ENCODE results near the gene RBM26. TPM values are rescaled to one million over a fixed set of nuclear protein-coding genes. Genes with fewer than 3 reads are reported as not detected.

RBM26 gene
- total RNA-seq, 4 donors from 2014 or later: 13.9 to 52.7 (median 45.1) TPM

GRCh38 chr13:79423340-79423739 lies 17.3 kb upstream of the RBM26 start:
- intact Hi-C loops (cut with DNase I; ENCODE audit: low total_unique reads): loop anchor here (2.0 kb wide), 1 partner anchor 117 kb away; no protein-coding TSS in a partner anchor
- H3K36me3 ChIP-seq: no peaks in the 10 kb centered on the region
- no peak overlapping the region for H3K27ac ChIP-seq
- no peak for DNase-seq
- TF ChIP-seq POLR2A (IDR thresholded peaks at IDR 0.05): no peak
- TF ChIP-seq, protein P1, sequence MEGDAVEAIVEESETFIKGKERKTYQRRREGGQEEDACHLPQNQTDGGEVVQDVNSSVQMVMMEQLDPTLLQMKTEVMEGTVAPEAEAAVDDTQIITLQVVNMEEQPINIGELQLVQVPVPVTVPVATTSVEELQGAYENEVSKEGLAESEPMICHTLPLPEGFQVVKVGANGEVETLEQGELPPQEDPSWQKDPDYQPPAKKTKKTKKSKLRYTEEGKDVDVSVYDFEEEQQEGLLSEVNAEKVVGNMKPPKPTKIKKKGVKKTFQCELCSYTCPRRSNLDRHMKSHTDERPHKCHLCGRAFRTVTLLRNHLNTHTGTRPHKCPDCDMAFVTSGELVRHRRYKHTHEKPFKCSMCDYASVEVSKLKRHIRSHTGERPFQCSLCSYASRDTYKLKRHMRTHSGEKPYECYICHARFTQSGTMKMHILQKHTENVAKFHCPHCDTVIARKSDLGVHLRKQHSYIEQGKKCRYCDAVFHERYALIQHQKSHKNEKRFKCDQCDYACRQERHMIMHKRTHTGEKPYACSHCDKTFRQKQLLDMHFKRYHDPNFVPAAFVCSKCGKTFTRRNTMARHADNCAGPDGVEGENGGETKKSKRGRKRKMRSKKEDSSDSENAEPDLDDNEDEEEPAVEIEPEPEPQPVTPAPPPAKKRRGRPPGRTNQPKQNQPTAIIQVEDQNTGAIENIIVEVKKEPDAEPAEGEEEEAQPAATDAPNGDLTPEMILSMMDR (IDR thresholded peaks at IDR 0.05): no peak
- no peak for TF ChIP-seq POLR2AphosphoS5 (IDR thresholded peaks at IDR 0.05)
- no peak for TF ChIP-seq EP300 (IDR thresholded peaks at IDR 0.05; ENCODE audit: low read depth)
- H3K4me3 ChIP-seq: no peak overlapping the region
- 90 to 92% methylated on average over 2 to 4 of the region's 4 CpGs for WGBS, 2 donors (ENCODE audit: low coverage in 1 of 2)
- H3K4me1 ChIP-seq: peaks cover 0 to 3% (median 0%) of the 10 kb centered on the region in 4 donors
- no peaks in the 10 kb centered on the region for H3K27me3 ChIP-seq
- in situ Hi-C loops (cut with MboI; ENCODE audit: low pct_ligation_motif_present in 1 of 4, low pct_unique_long_range_greater_than_20kb in 1 of 4, low sequenced_read_pairs in 3 of 4): loop anchor here in 1 of 4 donors (10.0 kb wide), 1 partner anchor 111 kb away; no protein-coding TSS in a partner anchor
- H3K9me3 ChIP-seq: no peaks in the 10 kb centered on the region

GRCh38 chr13:79419365-79419764 lies 13.3 kb upstream of the RBM26 start:
- in situ Hi-C loops (cut with MboI; ENCODE audit: low pct_ligation_motif_present in 1 of 4, low pct_unique_long_range_greater_than_20kb in 1 of 4, low sequenced_read_pairs in 3 of 4) (no loop called here), intact Hi-C loops (cut with DNase I; ENCODE audit: low total_unique reads) (no loop called here)
- no peak overlapping the region for H3K27ac ChIP-seq
- WGBS, 2 donors (ENCODE audit: low coverage in 1 of 2): 97 to 100% methylated on average over 1 of the region's 1 CpG
- TF ChIP-seq EP300 (IDR thresholded peaks at IDR 0.05; ENCODE audit: low read depth) (no peak), POLR2A (IDR thresholded peaks at IDR 0.05) (no peak), POLR2AphosphoS5 (IDR thresholded peaks at IDR 0.05) (no peak)
- TF ChIP-seq, protein P1 (IDR thresholded peaks at IDR 0.05): no peak
- no peaks in the 10 kb centered on the region for H3K27me3 ChIP-seq
- H3K4me1 ChIP-seq: peaks cover 0 to 3% (median 0%) of the 10 kb centered on the region in 4 donors
- H3K9me3 ChIP-seq: no peaks in the 10 kb centered on the region
- no peak for DNase-seq
- no peaks in the 10 kb centered on the region for H3K36me3 ChIP-seq
- H3K4me3 ChIP-seq: no peak overlapping the region

DNA sequence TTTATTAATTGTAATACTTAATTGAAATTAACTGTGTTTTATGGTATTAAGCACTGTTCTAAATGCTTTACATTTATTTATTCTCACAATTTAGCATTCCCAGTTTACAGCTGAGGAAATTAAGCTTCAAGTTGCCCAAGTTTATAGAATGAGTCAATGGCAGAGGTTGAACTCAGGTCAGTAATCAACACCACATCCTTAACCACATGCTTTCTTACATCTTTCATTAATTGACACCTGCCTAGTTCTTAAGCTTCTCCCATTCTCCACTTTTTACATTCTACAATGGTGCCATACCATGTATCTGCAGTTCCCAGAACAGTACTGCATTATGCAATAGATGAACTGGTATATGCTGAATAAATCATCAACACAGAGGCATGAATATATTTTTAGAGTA lies 11.7 kb upstream of the RBM26 start:
- TF ChIP-seq, protein P1 (IDR thresholded peaks at IDR 0.05): no peak
- TF ChIP-seq POLR2A (IDR thresholded peaks at IDR 0.05) (no peak), EP300 (IDR thresholded peaks at IDR 0.05; ENCODE audit: low read depth) (no peak), POLR2AphosphoS5 (IDR thresholded peaks at IDR 0.05) (no peak)
- Histone ChIP-seq H3K36me3 (no peaks in the 10 kb centered on the region), H3K9me3 (no peaks in the 10 kb centered on the region), H3K27me3 (no peaks in the 10 kb centered on the region), H3K4me3 (no peak overlapping the region), H3K27ac (no peak overlapping the region), H3K4me1 (no peaks in the 10 kb centered on the region)
- intact Hi-C loops (cut with DNase I; ENCODE audit: low total_unique reads): no loop called here
- DNase-seq: no peak
- in situ Hi-C loops (cut with MboI; ENCODE audit: low pct_ligation_motif_present in 1 of 4, low pct_unique_long_range_greater_than_20kb in 1 of 4, low sequenced_read_pairs in 3 of 4): no loop called here

GRCh38 chr13:79413521-79413920 lies 7.5 kb upstream of the RBM26 start:
- intact Hi-C loops (cut with DNase I; ENCODE audit: low total_unique reads): no loop called here
- no peaks in the 10 kb centered on the region for H3K27me3 ChIP-seq
- H3K4me3 ChIP-seq: no peak overlapping the region
- in situ Hi-C loops (cut with MboI; ENCODE audit: low pct_ligation_motif_present in 1 of 4, low pct_unique_long_range_greater_than_20kb in 1 of 4, low sequenced_read_pairs in 3 of 4): no loop called here
- H3K4me1 ChIP-seq: peaks cover 0 to 17% (median 10%) of the 10 kb centered on the region in 4 donors
- no peaks in the 10 kb centered on the region for H3K36me3 ChIP-seq
- no peak for DNase-seq
- no peaks in the 10 kb centered on the region for H3K9me3 ChIP-seq
- H3K27ac ChIP-seq: no peak overlapping the region
- 90 to 91% methylated on average over 2 to 3 of the region's 3 CpGs for WGBS, 2 donors (ENCODE audit: low coverage in 1 of 2)
- no peak for TF ChIP-seq POLR2A (IDR thresholded peaks at IDR 0.05)
- TF ChIP-seq, protein P1 (IDR thresholded peaks at IDR 0.05): no peak
- no peak for TF ChIP-seq EP300 (IDR thresholded peaks at IDR 0.05; ENCODE audit: low read depth)
- no peak for TF ChIP-seq POLR2AphosphoS5 (IDR thresholded peaks at IDR 0.05)
